ENCODE measurements around the gene MMP25. TPM values are rescaled to one million over a fixed set of nuclear protein-coding genes. Genes with fewer than 3 reads are reported as not detected.

The MMP25 gene
- total RNA-seq, 1 donor from 2014 or later, result 0.17 TPM

- Histone ChIP-seq H3K27me3 (ENCODE audit: control insufficient read depth, insufficient read depth, low read length) (peaks cover 33% of the 10 kb centered on the region), H3K36me3 (ENCODE audit: control insufficient read depth, insufficient read depth, low read length) (peaks cover 4% of the 10 kb centered on the region), H3K4me3 (ENCODE audit: low read depth, low read length) (no peak overlapping the region)
- TF ChIP-seq CTCF (IDR thresholded peaks at IDR 0.05; ENCODE audit: insufficient read depth, low read length, poor library complexity, severe bottlenecking), result no peak
- DNase-seq (ENCODE audit: low read depth), result no peak
These were observed 19.5 kb upstream of the MMP25 start for GRCh38 chr16:3026609-3027488.

- Histone ChIP-seq H3K36me3 (ENCODE audit: control insufficient read depth, insufficient read depth, low read length) (peaks cover 4% of the 10 kb centered on the region), H3K4me3 (ENCODE audit: low read depth, low read length) (no peak overlapping the region), H3K27me3 (ENCODE audit: control insufficient read depth, insufficient read depth, low read length) (peaks cover 38% of the 10 kb centered on the region)
- no peak for DNase-seq (ENCODE audit: low read depth)
- no peak for TF ChIP-seq CTCF (IDR thresholded peaks at IDR 0.05; ENCODE audit: insufficient read depth, low read length, poor library complexity, severe bottlenecking)
These were observed 18.9 kb upstream of the MMP25 start for GRCh38 chr16:3027489-3027795.

GRCh38 chr16:3027983-3028715 lies 18.2 kb upstream of the MMP25 start:
- no peak for DNase-seq (ENCODE audit: low read depth)
- Histone ChIP-seq H3K4me3 (ENCODE audit: low read depth, low read length) (no peak overlapping the region), H3K36me3 (ENCODE audit: control insufficient read depth, insufficient read depth, low read length) (peaks cover 4% of the 10 kb centered on the region), H3K27me3 (ENCODE audit: control insufficient read depth, insufficient read depth, low read length) (peaks cover 45% of the 10 kb centered on the region)
- TF ChIP-seq CTCF (IDR thresholded peaks at IDR 0.05; ENCODE audit: insufficient read depth, low read length, poor library complexity, severe bottlenecking), result peak; percentile 82

GRCh38 chr16:3028716-3029319 lies 17.5 kb upstream of the MMP25 start:
- Histone ChIP-seq H3K27me3 (ENCODE audit: control insufficient read depth, insufficient read depth, low read length) (peaks cover 52% of the 10 kb centered on the region), H3K4me3 (ENCODE audit: low read depth, low read length) (no peak overlapping the region), H3K36me3 (ENCODE audit: control insufficient read depth, insufficient read depth, low read length) (peaks cover 4% of the 10 kb centered on the region)
- DNase-seq (ENCODE audit: low read depth), result no peak
- no peak for TF ChIP-seq CTCF (IDR thresholded peaks at IDR 0.05; ENCODE audit: insufficient read depth, low read length, poor library complexity, severe bottlenecking)

GRCh38 chr16:3029491-3030221 lies 16.7 kb upstream of the MMP25 start:
- Histone ChIP-seq H3K36me3 (ENCODE audit: control insufficient read depth, insufficient read depth, low read length) (peaks cover 4% of the 10 kb centered on the region), H3K27me3 (ENCODE audit: control insufficient read depth, insufficient read depth, low read length) (peaks cover 60% of the 10 kb centered on the region), H3K4me3 (ENCODE audit: low read depth, low read length) (no peak overlapping the region)
- no peak for TF ChIP-seq CTCF (IDR thresholded peaks at IDR 0.05; ENCODE audit: insufficient read depth, low read length, poor library complexity, severe bottlenecking)
- no peak for DNase-seq (ENCODE audit: low read depth)

Measured in kidney epithelial cell (primary cell).